ENCODE measurements around the gene SMAD7. TPM values are rescaled to one million over a fixed set of nuclear protein-coding genes. Genes with fewer than 3 reads are reported as not detected.

SMAD7 gene
- polyA plus RNA-seq, 2 of the 4 experiments (the other 2 are of a cell fraction): 19.9 to 26.9 TPM

GRCh38 chr18:48962252-48962993 is 11.7 kb upstream of the SMAD7 start:
- H3K4me2 ChIP-seq: no peak overlapping the region
- H3K4me1 ChIP-seq: peaks cover 13% of the 10 kb centered on the region
- DNase-seq (ENCODE audit: low read depth in 1 of 2, low spot score in 1 of 2): no peak
- ChIA-PET POLR2A (interaction anchor here (0.6 kb wide), 1 partner anchor 35 kb away, joined by 3 read pairs; no protein-coding TSS in a partner anchor), CTCF (no interaction called here)
- H3K4me3 ChIP-seq: no peak overlapping the region
- no peak for ATAC-seq
- TF ChIP-seq MAX (IDR thresholded peaks at IDR 0.05) (no peak), PHF8 (IDR thresholded peaks at IDR 0.05; ENCODE audit: borderline replicate concordance, low read depth) (no peak), RCOR1 (IDR thresholded peaks at IDR 0.05; ENCODE audit: low read depth, low read length) (no peak), RAD21 (conservative IDR thresholded peaks at IDR 0.05 in 1 of 2, IDR thresholded peaks at IDR 0.05 in 1 of 2) (no peak), USF2 (IDR thresholded peaks at IDR 0.05) (no peak)
- peak overlapping the region in 1 of 2 experiments; percentile 18; a peak in 1 of 6 replicates for H3K27ac ChIP-seq
- WGBS (ENCODE audit: missing lambda C conversion rate): 83% methylated on average over 13 of the region's 13 CpGs
- no peak for FAIRE-seq
- no peaks in the 10 kb centered on the region for H3K9me3 ChIP-seq

- Histone ChIP-seq H3K9me3 (no peaks in the 10 kb centered on the region), H3K4me2 (no peak overlapping the region; the same call in 2 of the 3 replicates), H3K4me3 (no peak overlapping the region), H3K27ac (no peak overlapping the region), H3K4me1 (peaks cover 17% of the 10 kb centered on the region)
- ChIA-PET CTCF (interaction anchor here (1.1 kb wide), 1 partner anchor 213 kb away, joined by 3 read pairs; no protein-coding TSS in a partner anchor), POLR2A (no interaction called here)
- DNase-seq (ENCODE audit: low read depth in 1 of 2, low spot score in 1 of 2) (no peak), ATAC-seq (no peak), FAIRE-seq (no peak)
- TF ChIP-seq CHD4 (IDR thresholded peaks at IDR 0.05; ENCODE audit: borderline replicate concordance): no peak
- WGBS (ENCODE audit: missing lambda C conversion rate): 79% methylated on average over 12 of the region's 12 CpGs
Measured at GRCh38 chr18:48961547-48961946, 10.8 kb upstream of the SMAD7 start.

- H3K9me3 ChIP-seq: no peaks in the 10 kb centered on the region
- H3K4me2 ChIP-seq: peak overlapping the region; percentile 38
- POLR2A ChIA-PET: no interaction called here
- DNase-seq (ENCODE audit: low read depth in 1 of 2, low spot score in 1 of 2) (no peak), FAIRE-seq (no peak), ATAC-seq (peak in 1 of 2 experiments; percentile 44; a peak in 2 of 6 replicates)
- CTCF ChIA-PET: no interaction called here
- WGBS (ENCODE audit: missing lambda C conversion rate): 79% methylated on average over 17 of the region's 17 CpGs
- no peak for TF ChIP-seq HOXA7 (CRISPR knock-in tag; IDR thresholded peaks at IDR 0.05)
- no peak for TF ChIP-seq FOSL2 (IDR thresholded peaks at IDR 0.05)
- peak; percentile 73 for TF ChIP-seq FOSL2 (CRISPR knock-in tag; IDR thresholded peaks at IDR 0.05)
- H3K4me1 ChIP-seq: peaks cover 31% of the 10 kb centered on the region
- H3K4me3 ChIP-seq: no peak overlapping the region
- H3K27ac ChIP-seq: peak overlapping the region in 1 of 2 experiments; percentile 56; a peak in 2 of 6 replicates
Measured at GRCh38 chr18:48959921-48960920, 9.5 kb upstream of the SMAD7 start.

GRCh38 chr18:48959551-48959920 is 8.8 kb upstream of the SMAD7 start:
- FAIRE-seq (no peak), ATAC-seq (no peak), DNase-seq (ENCODE audit: low read depth in 1 of 2, low spot score in 1 of 2) (no peak)
- no peak overlapping the region; a peak in 1 of 6 replicates for H3K27ac ChIP-seq
- no peaks in the 10 kb centered on the region for H3K9me3 ChIP-seq
- no peak for TF ChIP-seq HDAC2 (IDR thresholded peaks at IDR 0.05)
- TF ChIP-seq SMC3 (IDR thresholded peaks at IDR 0.05): no peak
- no peak for TF ChIP-seq FOXS1 (CRISPR knock-in tag; IDR thresholded peaks at IDR 0.05)
- no peak for TF ChIP-seq SREBF2 (IDR thresholded peaks at IDR 0.05)
- no peak for TF ChIP-seq NPAS2 (CRISPR knock-in tag; IDR thresholded peaks at IDR 0.05; ENCODE audit: borderline replicate concordance)
- TF ChIP-seq KDM5A (IDR thresholded peaks at IDR 0.05): no peak
- no peak overlapping the region for H3K4me2 ChIP-seq
- H3K4me3 ChIP-seq: no peak overlapping the region
- peaks cover 37% of the 10 kb centered on the region for H3K4me1 ChIP-seq
- WGBS (ENCODE audit: missing lambda C conversion rate): 82% methylated on average over 7 of the region's 7 CpGs
- POLR2A ChIA-PET: no interaction called here
- CTCF ChIA-PET: no interaction called here

Measured in A549 (cell line).